Erythroblast (primary cell): ENCODE data around the gene DOCK4.

Experiments
- GATA1 ChIP-seq: IDR thresholded peaks from 2 replicates; pipeline ENCODE4 v1.6.1; 2011; ENCODE audit warnings: low read depth, mild to moderate bottlenecking, control low read depth, low read length, moderate library complexity
- POLR2A ChIP-seq: IDR thresholded peaks from 2 replicates; pipeline ENCODE4 v1.6.1; 2011; ENCODE audit warnings: mild to moderate bottlenecking, low read length

DNA sequence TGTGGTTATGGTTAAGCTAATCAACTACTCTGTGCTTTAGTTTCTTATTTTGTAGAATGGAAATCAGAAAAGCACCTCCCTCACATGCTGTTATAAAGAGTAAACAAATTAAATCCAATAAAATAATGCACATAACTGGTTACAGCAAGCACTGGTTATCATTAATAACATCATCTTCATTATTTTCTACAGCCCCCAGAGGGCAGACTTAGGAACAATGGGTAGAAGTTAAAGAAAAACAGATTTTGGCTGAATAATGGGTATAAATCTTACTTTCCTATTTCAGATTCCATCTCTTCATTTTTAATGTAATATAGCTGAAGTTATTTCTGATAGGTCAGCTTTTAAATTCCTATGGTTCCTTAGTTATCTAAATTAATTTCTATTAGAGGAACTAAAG is 126.5 kb downstream of the DOCK4 start:
- TF ChIP-seq POLR2A (no peak), GATA1 (no peak)
